ENCODE results near the gene RNF113B.

Gene RNF113B

DNA sequence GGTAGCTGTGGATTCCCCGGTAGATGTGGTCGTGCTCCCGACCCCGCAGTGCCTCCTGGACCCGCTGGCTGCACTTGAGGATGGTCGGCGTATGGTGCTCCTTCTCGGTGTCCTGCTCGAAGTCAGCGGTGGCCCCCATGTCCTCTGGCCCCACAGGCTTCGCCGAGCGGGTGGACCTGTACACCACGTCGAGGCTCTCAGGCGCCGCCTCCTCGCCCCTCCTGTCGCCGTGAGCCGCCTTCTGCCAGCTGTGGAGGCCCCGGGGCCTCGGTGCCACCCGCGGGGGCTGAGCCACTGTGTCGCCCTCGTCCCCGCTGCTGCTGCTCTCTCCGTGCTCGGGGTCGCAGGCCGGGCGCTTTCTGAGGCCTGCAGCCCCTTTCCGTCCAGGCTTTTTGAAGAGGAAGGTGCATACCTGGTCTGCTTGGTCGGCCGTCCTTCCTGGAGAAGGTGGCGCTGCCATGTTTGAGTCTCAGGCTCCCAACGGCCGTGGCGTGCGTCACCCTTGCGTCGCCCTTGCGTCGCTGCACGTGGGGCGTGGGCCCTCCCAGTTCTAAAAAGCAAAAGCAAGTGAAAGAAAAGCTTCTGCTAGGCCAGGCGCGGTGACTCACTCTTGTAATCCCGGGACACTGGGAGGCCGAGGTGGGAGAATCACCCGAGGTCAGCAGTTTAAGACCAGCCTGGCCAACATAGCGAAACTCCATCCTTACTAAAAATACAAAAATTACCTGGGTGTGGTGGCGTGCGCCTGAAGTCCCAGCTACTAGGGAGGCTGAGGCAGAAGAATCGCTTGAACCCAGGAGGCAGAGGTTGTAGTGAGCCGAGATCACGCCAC is at the start of gene RNF113B:
RNF113B (minus strand) TSS at position 493 of the 832 bp plus-strand sequence; CDS start at position 460, 33 bp downstream.
- no peak for DNase-seq

DNA sequence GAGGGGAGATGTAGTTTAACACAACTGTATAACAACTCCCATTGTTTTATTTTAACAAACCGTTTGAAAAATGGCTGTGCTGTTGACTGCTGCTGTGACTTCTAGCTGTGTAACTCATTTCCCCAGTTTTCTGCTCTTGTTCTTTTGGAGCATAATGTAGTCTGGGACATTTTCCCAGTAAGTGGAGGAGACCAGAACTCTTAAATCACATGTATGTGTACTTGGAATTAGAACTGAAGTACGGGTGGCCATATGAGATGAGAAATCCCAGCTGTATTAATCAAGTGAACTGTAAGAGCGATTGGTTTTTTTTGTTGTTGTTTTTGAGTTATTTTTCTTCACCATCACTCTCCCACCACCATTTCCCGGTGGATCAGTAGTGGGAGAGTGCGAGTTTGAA is 49.4 kb upstream of the RNF113B start:
- DNase-seq: no peak

DNA sequence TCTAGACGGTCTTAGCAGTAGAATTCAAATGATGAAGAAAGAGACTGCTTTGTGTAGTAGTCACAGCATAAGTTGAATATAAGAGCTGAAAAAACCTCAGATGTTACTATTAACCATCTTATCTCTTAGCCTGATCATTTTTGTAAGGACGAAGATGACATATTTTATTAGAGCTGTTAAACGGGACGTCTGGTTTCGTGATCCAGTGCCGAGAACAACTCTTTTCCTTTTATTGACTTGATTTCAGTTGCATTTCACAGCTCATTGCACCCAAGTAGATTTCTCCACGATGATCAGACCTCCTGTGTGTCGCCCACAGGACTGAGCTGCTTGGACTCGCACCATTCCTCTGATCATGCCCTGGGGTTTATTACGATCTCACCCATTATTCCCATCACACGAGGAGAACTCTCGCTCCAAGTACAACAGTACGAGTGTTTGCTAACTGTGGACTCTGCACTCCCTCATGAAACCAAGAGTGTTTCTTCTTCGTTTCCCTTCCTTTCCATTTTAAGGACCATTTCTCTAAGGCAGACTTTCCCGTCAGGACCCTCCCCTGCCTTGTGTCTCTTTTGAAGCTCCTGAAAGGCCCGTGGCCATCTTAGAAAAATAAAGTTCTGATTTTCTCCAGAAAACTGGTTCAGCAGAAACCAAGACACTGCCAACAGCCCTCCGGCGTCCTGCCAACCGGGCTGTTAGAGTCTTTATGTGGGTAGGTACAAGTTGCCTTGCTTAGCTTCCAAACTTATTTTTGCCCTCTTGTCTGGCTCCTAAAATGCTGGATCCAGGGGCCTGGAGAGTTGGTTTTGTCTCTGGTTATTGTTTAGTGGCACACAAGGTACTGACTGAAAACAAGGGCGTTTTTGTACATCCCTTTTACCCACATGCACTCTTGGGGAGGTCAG is 48.2 kb upstream of the RNF113B start:
- DNase-seq: no peak

DNA sequence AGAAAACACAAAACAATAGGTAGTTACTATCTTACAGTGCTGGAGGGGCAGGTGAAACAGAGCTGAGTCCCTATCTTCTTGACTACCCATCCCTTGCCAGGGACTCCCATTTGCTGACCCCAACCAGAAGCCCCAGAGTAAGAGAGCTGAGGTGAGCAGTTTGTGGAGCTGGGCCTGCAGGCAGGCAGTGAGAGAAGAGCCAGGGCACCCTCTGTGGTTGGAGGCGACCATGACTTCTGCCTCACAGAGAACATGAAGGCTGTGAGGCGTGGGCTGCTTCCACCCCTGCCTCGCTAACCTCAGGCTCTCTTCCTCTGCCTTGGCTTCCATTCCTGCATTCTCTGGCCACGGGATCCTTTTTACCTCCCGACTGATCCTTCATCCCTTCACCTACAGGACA is 47.5 kb upstream of the RNF113B start:
- no peak for DNase-seq

DNA sequence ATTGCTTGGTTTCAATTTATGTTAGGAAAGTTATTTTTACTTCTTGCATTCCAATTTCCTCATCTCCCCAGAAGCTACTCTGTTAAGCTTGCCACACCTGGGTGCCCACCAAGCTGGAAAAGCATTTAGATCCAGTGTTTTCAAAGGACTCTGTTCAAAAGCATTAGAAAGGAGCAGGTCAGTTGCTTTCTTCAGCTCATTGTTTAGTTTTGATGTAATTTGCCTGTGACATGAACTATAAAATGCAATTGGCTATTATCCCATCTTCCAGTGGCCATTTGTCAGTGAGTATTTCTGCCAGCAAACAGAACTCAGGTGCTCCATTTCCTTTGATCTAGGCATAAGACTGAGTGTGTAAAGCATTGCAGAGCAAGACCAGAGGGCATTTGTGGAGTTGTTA is 46.7 kb upstream of the RNF113B start:
- no peak for DNase-seq

DNA sequence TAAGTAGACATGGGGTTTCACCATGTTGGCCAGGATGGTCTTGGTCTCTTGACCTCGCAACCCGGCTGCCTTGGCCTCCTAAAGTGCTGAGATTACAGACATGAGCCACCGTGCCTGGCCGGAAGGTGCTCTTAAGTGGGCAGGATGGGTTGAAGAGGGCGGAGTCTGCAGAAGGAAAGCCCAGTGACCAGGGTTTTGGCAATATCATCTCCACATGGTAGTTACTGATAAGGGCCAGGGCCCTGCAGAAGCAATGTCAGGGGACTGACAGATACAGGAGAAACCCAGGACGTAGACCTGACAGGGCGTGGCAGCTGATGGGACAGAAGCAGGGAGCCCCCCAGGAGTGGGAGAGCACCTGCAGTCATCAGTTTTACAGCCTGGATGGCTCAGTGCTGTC is 45.7 kb upstream of the RNF113B start:
- no peak for DNase-seq

DNA sequence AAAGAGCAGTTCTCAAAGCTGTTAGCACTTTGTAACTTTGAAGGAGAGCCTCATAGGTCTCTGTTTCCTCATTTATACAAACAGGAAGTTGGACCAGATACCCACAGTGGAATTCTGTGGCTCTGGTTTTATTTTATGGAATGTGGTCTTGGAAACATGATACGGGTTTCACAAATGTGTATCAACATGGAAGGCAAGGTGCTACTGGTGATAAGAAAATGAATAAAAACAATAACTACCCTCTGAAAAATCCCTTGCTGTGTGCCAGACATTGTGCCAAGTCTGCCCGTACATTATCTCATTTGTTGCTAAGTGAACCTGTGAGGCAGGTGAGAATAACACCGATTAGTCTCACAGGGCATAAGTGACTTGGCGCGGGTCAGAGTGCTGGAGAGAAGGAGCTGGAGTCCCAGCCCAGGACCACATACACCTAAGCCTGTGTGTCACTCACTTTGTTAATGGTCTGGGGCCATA is 45.0 kb upstream of the RNF113B start:
- DNase-seq: no peak

DNA sequence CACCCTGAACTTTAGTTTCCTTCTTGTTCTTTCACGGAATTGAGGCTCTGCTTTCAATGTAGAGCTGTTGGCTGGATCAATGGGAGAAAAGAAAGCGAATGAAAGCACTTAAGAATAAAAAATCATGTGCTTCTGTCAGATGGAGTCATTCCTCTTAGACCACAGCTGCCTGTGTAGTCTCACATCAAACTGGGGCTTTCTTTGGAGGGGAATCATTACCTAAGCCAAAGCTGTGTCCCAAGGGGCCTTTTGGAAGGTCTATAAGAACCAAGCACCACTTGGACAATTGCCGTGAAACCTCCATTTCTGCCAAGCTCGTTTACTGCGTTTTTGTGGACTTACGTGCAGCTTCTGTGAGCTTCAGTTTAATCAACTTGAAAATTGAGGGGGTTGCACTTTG is 44.2 kb upstream of the RNF113B start:
- DNase-seq: no peak

DNA sequence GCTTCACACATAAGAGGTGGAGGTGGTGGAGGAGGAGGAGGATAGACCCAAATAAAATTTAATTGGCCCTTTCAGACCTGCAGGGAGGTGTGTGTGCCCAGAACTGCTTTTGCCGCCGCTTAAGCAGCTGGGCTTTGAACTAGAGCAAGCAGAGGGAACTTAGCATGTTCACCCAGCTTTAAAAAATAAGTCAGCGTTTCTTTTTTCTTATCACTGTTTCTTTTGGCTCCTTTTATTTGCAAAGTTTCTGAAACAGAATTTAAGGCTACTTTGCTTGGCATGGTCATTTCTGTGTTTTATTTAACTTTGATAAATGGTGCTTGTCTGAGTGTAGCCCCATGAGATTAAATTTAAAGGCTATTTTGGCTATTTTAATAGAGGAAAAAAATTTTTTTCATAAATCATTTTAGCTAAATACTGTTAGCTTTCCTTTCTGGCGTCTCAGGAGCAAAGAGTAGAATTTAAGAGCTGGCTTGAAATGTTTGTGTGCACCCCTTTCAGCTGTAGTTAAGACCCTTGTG is 43.3 kb upstream of the RNF113B start:
- no peak for DNase-seq

DNA sequence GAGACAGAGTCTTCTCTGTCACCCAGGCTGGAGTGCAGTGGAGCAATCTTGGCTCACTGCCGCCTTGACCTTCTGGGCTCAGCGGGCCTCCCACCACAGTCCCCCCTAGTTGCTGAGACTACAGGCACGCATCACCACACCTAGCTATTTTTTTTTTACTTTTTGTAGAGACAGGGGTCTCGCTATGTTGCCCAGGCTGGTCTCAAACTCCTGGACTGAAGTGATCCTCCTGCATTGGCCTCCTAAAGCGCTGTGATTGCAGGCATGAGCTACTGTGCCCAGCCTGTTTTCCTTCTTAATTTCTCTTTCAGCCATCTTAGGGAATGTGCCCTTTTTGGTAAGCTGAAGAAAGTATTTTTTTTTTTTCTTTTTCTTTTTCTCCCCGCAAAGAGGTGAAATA is 42.6 kb upstream of the RNF113B start:
- no peak for DNase-seq

DNA sequence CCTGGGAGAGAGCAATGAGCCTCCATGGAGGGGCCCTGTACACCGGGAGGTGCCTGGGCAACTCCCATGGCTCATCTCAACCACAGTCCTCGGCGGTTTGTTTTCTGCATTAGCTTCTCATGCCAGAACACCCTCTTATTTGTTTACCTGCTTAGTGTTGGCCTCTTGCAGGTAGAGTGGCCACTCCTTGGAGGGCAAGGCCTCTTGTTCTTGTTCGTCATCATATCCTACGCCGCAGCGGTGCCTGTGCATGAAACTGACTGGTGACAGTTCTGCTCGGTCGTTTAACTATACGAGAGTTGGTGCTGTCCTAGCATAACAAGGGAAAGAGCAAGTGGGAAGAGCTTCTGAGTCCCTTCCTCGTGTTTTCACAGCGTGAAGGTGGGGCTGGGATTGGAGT is 40.5 kb upstream of the RNF113B start:
- DNase-seq: no peak

DNA sequence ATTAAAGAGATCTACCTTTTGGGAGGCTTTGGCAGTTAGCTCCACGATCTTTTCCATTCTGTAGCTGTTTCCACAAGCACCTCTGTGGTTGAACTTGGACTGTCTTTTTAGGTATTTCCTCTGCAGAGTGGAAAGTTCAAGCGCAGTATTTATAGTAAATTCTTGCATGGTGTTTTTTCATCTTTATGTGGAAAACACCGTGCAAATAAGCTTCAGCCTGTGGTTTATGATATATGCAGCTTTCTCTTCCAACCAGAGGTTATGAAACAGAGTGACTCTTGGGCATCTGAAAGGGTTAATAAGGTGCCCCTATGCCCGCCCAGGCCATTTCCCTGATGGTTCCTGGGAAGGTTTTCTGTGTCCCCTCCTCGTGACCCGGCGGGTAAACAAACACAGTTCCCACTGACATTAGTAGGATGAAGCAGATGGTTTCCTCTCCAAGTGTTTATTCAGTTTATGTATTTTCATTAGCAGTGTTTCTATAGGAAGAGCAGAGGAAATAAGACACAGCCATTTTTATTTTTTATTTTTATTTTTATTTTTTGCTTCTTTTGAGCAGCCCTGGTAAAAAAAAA is 39.7 kb upstream of the RNF113B start:
- peak; percentile 51 for DNase-seq

DNA sequence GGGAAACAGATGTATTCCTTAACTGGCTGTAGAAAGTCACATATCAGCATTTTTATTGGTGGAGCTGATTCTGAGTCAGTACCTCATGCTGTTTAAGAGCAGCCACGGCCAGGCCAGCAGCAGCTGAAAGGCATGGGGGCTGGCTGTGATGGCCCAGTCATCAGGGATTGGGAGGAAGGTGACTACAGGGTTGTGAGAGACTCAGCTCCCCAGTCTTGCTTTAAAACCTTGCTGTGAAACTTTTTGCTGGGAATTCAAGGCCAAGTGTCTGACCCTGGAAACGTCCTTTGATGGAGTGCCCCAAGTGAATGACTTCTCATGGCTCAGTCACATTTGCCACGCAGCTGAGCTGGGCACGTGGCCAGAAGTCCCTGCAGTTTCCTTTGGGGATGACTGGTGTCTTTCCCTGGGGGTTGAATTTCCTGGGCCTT is 39.1 kb upstream of the RNF113B start:
- no peak for DNase-seq

DNA sequence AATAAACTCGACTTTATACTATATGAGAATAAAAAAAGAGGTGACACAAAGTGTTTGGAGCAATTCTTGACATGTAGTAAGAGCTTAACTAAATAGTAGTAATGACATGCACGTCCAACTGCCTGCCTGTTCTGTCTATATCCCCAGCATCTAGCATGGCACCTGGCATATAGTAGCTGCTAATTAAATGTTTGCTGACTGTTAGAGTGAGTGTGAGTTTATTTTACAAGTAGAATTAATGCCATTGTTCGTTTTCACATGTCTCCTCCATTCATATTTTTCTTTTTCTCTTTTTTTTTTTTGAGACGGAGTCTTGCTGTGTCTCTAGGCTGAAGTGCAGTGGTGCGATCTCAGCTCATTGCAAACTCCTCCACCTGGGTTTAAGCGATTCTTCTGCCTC is 38.4 kb upstream of the RNF113B start:
- no peak for DNase-seq

DNA sequence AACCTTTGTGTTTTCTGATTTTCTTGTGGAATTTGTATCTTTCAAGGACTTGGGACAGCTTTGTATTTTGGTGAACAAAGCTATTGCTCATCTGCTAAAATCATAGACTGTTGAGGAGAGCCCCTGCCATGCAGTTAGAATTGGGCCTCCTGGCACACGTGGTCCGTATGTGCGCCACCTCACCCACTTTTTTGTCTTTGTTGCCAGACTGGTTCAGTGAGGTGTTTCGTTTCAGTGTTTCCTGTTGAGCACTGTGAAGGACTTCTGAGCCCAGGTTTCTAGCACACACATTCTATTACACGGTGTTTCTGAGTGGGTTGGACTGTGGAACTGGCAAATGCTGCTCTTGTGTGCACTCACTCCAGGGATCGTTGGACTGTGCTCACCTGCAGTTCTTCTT is 37.6 kb upstream of the RNF113B start:
- peak; percentile 58 for DNase-seq

DNA sequence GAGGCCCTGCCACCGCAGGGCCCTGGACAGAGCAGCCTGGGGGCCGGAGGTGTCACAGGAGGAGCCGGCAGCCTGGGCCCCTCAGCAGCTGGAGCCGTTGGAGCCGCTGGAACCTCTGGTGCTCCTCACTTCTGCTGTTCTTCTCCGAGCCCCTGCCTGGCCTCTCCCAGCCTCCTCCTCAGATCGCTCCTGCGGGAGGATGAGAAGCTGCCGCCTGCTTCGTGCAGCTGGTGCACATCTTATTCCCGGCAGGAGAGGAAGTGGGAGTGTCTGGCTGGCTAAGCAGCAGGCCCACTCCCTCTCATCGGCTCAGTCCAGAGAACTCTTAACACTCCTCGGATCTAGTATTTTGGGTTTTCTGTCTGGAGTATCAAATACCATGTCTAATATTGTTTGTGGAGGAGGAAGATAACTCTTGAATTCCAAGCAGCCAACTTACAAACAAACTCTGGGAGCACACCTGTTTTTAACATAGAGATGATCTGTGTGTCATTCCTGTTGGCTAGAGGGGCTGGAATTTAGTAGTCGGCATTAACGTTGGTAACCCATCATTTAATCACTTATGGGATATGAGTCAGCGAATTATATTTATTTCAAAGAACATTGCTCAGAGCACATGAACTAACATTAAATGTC is 37.1 kb upstream of the RNF113B start:
- DNase-seq: no peak

DNA sequence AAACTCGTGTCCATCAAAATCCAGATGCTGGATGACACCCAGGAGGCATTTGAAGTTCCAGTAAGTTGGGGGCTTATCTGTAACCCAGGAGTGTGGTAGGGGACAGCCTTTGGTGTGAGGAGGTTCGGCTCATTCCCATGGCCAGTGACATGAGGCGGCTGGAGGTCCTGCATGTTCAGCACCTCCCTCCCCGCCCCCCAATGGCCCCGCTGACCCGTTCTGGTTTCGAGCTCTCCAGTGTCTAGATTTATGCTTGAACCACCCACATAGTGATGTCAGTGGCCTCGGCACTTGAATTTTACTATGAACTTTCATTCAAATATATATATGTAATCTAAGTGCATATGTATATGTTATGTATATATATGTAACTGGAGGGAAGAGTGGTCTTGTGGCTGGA is 36.3 kb upstream of the RNF113B start:
- no peak for DNase-seq

DNA sequence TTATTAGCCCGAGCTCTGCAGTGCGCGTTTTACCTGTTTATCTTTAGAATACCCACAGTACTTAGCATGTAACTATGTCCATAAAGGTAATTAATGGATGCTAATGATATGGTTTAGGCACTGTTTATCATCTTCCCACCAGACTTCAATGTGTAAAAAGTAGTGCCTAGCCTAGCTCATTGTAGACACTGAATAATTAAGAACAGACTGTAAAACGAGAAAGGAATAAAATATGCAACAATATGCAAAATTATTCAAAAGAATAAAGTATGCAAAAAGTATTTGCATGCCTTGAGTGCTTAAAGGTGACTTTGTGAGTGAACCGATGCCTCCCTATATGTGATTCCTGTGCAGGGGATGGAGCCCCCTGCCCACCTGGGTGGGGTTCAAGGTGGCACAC is 35.7 kb upstream of the RNF113B start:
- DNase-seq: no peak

DNA sequence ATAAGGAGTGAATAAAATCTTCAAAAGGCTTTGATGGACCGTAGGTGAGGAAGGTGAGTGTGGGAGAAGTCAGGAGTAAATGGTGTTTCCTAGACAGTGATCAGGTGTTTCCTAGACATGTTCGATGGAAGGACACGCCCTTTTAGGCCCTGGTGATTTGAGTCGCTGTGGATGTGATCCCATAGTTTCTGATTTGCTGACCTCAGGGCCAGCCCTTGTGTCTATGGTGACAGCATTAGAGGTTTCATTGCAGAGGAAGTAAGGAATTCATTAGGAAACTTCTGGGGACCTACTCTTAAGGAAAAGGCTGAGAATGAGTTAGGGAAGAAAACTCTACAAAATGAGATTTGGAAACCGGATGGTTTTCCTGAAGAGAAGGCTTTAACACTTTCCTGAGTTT is 31.5 kb upstream of the RNF113B start:
- DNase-seq: no peak

DNA sequence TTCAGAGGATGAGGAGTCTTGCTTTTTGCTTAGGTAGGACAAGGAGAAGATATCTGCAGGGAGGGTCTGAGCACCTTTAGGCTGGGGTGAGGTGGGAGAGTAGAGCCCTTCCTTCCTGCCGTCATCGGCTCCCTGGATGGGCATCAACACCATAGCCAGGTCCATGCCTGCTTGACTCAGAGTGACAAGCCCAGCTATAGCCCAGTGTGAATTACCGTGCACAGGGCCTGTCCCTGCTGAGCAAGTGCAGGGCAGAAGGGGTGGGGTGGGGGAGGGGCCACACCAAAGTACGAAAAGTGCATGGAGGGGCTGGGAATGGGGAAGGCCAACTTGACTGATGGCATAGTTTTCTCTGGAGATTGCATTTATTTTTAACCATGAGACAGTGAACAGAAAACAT is 30.3 kb upstream of the RNF113B start:
- no peak for DNase-seq

DNA sequence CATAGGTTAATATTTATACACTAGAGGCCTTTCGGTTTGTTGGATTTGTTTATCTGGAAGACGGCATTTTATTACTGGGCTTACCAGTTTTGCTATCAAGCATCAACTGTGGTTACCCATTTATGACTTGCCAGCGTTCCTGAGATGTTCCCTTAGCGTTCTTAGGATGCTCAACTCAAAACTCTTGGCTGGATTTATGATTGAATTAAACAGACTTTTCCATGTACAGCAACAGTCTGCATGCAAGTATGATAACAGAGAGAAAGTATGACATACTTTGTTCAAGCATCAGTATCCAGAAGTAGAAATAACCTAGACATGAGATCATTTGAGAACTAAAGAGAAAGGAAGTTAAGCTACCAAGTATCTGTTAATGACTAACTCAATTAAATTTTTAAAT is 29.9 kb upstream of the RNF113B start:
- DNase-seq: no peak

DNA sequence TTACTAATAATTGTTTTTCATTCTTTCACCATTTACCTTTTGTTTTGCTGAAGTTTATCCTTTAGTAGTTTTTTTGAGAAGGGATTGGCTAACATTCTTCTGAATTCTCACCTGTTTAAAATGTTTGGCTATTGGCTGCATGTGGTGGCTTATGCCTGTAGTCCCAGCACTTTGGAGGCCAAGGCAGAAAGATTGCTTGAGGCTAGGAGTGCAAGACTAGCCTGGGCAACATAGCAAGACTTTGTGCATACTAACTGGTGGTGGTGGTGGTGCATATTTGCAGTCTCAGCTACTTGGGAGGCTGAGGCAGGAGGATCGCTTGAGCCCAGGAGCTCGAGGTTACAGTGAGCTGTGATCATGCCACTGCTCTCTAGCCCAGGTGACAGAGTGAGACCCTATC is 27.5 kb upstream of the RNF113B start:
- no peak for DNase-seq
